Skeletal muscle satellite cell (primary cell): ENCODE measurements around the gene SIL1.

Experiments
- H3K27me3 ChIP-seq: 2 replicates; pipeline ENCODE4 v1.7.0; 2013; ENCODE audit warnings: low read length; ENCODE audit not compliant: control insufficient read depth, insufficient read depth
- H3K36me3 ChIP-seq: 2 replicates; pipeline ENCODE4 v1.7.0; 2013; ENCODE audit warnings: mild to moderate bottlenecking, control low read depth, low read length; ENCODE audit not compliant: insufficient read depth
- H3K4me1 ChIP-seq: 2 replicates; pipeline ENCODE4 v1.7.0; 2013; ENCODE audit warnings: low read length; ENCODE audit not compliant: control insufficient read depth, insufficient read depth
- H3K4me2 ChIP-seq: 2 replicates; pipeline ENCODE4 v1.7.0; 2013; ENCODE audit warnings: mild to moderate bottlenecking, low read length
- H3K4me3 ChIP-seq: 2 replicates; pipeline ENCODE4 v1.7.0; 2013; ENCODE audit warnings: low read length
- H3K9ac ChIP-seq: 2 replicates; pipeline ENCODE4 v1.7.0; 2013; ENCODE audit warnings: mild to moderate bottlenecking, low read depth, low read length, moderate library complexity
- H3K9me3 ChIP-seq: replicated peaks from 2 replicates; pipeline ENCODE4 v1.7.0; 2013; ENCODE audit warnings: mild to moderate bottlenecking, control low read depth, low read length

SIL1 gene

DNA sequence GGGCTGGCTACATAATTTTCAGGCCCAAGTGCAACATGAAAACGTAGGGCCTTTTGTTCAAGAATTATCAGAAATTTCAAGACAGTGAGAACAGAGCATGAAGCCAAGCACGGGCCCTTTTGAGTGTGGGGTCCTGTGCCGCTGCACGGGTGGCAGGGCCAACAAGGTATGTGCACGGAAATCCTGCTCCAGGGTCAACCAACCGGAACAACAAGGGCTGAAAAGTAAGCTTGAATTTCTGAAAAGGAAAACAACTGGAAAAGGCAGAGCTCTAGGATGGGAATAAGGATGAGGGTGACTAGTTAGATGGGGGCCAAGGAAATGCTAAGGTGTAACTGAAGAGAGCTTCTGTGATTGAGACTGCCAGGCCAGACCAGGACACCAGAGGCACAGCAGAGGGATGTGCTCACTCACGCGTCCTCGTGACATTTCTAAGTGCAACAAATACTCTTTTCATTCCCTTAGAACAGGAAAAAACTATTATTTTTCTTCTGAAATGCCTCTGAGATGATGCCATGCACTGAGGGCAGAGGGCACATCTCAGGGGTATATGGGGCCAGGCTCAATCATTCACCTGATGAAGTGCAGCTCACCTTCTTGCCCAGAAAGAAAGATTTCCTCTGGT is 242.4 kb downstream of the SIL1 start:
- Histone ChIP-seq H3K4me3 (no peak overlapping the region), H3K36me3 (no peaks in the 10 kb centered on the region), H3K4me1 (peaks cover 38% of the 10 kb centered on the region), H3K4me2 (no peak overlapping the region), H3K27me3 (no peaks in the 10 kb centered on the region), H3K9me3 (no peaks in the 10 kb centered on the region), H3K9ac (no peak overlapping the region)

DNA sequence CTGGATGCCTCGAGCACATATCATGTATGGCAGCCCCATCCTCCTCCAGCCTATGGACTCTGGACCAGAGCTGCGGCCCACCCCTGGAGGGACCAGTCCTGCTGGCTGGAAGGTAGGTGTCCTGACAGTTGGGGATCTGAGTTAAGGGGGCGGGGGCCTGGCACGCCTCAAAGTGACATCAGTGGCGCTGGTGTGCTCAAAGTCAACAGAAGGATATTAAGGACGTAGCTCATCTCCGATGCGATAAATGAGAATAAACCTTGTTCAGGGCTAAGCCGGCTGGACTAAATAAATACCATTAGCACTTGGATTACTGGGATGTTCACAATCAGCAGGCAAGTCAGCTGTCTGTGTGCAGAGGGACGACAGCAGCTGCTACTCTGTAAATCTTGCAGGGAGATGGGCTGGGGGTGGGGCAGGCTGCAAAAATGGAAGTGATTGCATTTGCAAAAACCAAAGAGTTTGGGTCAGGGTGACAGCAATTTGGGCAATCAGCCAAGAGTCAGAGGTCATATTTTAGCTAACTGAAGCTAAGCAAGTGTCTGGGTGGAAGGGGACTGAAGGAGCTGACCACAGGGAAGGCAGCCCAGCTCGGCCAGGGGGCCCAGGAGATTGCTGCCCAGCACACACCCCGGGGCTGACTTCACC is 243.0 kb downstream of the SIL1 start:
- H3K36me3 ChIP-seq, result no peaks in the 10 kb centered on the region
- H3K27me3 ChIP-seq, result no peaks in the 10 kb centered on the region
- H3K4me1 ChIP-seq, result peaks cover 38% of the 10 kb centered on the region
- no peak overlapping the region for H3K4me3 ChIP-seq
- H3K9me3 ChIP-seq, result no peaks in the 10 kb centered on the region
- no peak overlapping the region for H3K9ac ChIP-seq
- peak overlapping the region; percentile 3 for H3K4me2 ChIP-seq

DNA sequence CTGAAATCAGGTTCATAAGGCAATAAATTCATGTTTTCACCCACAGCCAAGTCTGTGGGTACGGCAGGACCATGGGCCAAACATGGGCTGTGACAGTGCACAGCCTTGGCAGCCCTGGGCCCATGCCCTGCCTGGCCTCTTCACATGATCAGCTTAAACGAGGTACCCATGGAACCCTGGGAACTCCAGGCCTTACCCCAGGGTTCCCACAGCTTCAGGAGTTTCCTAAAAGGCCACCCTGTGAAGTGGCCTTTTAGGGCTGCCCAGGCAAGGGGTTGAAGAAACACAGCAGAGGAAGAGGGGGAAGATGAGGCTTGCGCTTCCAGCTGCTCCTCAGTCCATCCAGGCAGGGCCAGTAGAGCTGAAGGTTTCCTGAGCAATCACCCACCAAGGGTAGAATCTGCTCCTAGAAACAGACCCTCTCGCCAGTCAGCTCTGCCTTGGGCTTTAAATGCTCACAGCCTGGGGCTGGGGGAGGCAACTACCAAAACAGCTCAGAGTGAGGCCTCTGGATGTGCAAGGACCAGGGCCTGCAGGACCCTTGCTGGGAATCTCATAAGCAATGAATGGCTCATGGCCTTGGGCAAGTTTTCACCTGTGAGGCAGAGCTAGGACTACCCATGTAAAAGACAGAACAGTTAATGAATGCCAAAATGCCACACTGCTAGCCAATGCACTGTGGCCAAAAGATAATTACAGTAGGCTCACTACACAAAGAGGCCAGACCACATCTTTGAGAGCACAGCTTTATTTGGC is 243.7 kb downstream of the SIL1 start:
- peak overlapping the region; percentile 3 for H3K4me2 ChIP-seq
- no peaks in the 10 kb centered on the region for H3K36me3 ChIP-seq
- no peak overlapping the region for H3K9ac ChIP-seq
- H3K4me3 ChIP-seq, result no peak overlapping the region
- H3K9me3 ChIP-seq, result no peaks in the 10 kb centered on the region
- H3K27me3 ChIP-seq, result no peaks in the 10 kb centered on the region
- peaks cover 38% of the 10 kb centered on the region for H3K4me1 ChIP-seq

GRCh38 chr5:138953387-138954256 is 244.5 kb downstream of the SIL1 start:
- Histone ChIP-seq H3K4me3 (no peak overlapping the region), H3K36me3 (peaks cover 3% of the 10 kb centered on the region), H3K27me3 (no peaks in the 10 kb centered on the region), H3K4me1 (peaks cover 38% of the 10 kb centered on the region), H3K4me2 (peak overlapping the region; percentile 41), H3K9ac (no peak overlapping the region), H3K9me3 (no peaks in the 10 kb centered on the region)

- Histone ChIP-seq H3K4me1 (peaks cover 38% of the 10 kb centered on the region), H3K27me3 (no peaks in the 10 kb centered on the region), H3K9ac (no peak overlapping the region), H3K36me3 (peaks cover 3% of the 10 kb centered on the region), H3K9me3 (no peaks in the 10 kb centered on the region), H3K4me3 (no peak overlapping the region), H3K4me2 (peak overlapping the region; percentile 41)
These were observed 245.2 kb downstream of the SIL1 start for GRCh38 chr5:138952962-138953361.

GRCh38 chr5:138951986-138952735 is 246.0 kb downstream of the SIL1 start:
- Histone ChIP-seq H3K4me3 (no peak overlapping the region), H3K36me3 (peaks cover 10% of the 10 kb centered on the region), H3K9ac (no peak overlapping the region), H3K9me3 (no peaks in the 10 kb centered on the region), H3K27me3 (no peaks in the 10 kb centered on the region), H3K4me2 (no peak overlapping the region), H3K4me1 (peaks cover 38% of the 10 kb centered on the region)

DNA sequence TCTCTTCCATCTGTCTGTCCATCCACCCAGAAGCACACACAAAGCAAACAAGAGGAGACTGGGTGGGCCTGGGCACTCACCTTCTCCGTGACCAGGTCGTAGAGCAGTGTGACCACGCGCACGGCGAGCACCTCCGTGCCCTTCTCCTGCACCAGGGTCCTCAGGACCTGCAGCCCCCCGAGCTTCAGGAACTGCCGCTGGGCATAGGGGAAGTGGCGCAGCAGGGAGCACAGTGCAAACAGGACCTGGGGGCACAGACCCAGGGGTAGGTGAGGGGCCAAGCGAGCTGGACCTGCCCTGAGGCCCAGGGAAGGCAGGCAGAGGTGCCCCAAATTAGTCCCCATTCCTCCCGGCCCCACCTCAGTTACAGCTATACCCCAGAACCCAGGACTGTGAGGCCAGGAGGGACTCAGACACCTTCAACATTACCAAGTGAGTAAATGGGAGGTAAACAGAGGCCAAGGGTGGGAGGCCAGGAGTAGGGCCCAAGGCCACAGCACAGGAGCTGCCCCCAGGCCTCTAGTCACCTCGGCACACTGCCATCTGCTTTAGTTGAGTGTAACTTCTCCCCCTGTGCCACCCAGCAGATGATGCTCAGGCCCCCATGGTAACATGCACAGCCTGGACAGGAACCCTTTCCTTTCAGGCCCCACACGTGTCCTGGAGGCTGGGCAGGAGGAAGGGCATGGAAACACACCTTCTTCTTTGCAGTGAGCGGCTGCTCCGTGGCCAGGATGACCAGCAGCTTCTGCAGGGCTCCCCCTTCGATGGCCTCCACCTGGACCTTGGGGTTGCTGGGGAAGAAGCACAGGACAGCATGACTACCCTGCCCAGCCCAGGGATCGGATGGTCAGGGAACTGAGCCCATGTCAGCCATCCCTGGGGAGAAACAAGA is 246.8 kb downstream of the SIL1 start:
- Histone ChIP-seq H3K4me3 (no peak overlapping the region), H3K9me3 (no peaks in the 10 kb centered on the region), H3K27me3 (no peaks in the 10 kb centered on the region), H3K36me3 (peaks cover 11% of the 10 kb centered on the region), H3K4me1 (peaks cover 38% of the 10 kb centered on the region), H3K4me2 (no peak overlapping the region), H3K9ac (no peak overlapping the region)

DNA sequence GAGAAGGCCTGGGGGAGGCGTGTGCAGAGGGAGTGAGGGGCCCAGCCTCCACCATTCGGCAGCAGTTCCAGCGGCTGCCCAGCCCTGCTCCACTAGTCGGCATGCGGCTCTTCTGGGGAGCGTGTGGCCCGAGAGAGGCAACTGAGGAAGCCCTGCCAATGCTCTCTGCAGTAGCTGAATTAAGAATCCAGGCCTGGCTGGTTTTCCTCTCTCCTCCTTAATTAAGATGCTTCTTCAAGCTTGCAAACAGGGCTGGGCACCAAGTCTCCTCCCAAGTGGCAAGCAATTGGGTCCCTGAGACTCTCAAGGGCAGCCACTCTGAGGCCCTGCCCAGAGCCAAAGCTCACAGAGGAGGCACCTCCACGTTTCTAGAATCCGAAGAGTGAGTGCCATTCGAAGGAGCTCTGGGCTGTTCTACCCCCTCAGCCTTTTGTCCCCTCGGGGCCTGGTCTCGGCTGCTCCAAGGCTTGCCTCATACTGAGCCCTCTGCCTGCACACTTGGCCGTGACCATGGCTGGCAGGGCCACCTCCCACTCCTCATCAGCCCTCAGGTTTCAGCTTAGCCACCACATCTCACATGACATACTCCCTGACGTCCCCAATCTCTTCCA is 247.6 kb downstream of the SIL1 start:
- peaks cover 11% of the 10 kb centered on the region for H3K36me3 ChIP-seq
- H3K9me3 ChIP-seq, result no peaks in the 10 kb centered on the region
- no peak overlapping the region for H3K4me3 ChIP-seq
- H3K4me2 ChIP-seq, result no peak overlapping the region
- no peaks in the 10 kb centered on the region for H3K27me3 ChIP-seq
- no peak overlapping the region for H3K9ac ChIP-seq
- peaks cover 34% of the 10 kb centered on the region for H3K4me1 ChIP-seq

DNA sequence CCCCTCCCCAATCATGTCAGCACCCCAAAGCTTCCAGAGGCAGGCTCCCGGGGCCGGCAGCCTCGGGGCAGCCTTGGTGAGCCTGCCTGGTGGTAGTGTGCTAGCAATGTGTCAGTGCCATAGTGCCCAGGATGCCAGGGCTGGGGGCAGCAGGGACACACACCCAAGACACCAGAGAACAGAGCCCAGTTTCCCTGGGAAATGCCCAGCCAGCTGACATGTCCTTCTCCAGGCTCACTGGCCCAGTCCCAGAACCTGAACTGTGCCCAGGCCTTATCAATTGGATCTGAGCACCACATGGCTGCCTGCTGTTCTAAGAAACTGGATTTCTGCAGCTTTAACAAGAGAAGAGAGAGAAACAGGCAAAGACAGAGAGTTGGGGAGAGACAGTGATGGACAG is 248.2 kb downstream of the SIL1 start:
- peaks cover 29% of the 10 kb centered on the region for H3K4me1 ChIP-seq
- no peaks in the 10 kb centered on the region for H3K27me3 ChIP-seq

GRCh38 chr5:138949223-138949574 is 249.0 kb downstream of the SIL1 start:
- Histone ChIP-seq H3K36me3 (peaks cover 11% of the 10 kb centered on the region), H3K9ac (no peak overlapping the region), H3K9me3 (no peaks in the 10 kb centered on the region), H3K4me1 (peaks cover 21% of the 10 kb centered on the region), H3K4me3 (no peak overlapping the region), H3K27me3 (no peaks in the 10 kb centered on the region), H3K4me2 (no peak overlapping the region)

More for the DNA sequence above, 248.2 kb downstream of the SIL1 start:
- Histone ChIP-seq H3K36me3 (peaks cover 11% of the 10 kb centered on the region), H3K4me2 (no peak overlapping the region), H3K9me3 (no peaks in the 10 kb centered on the region), H3K9ac (no peak overlapping the region), H3K4me3 (no peak overlapping the region)
